SK-N-DZ (cell line): ENCODE data around the gene ELOVL5.

Experiments
- DNase-seq: peaks from one replicate; pipeline ENCODE4 v3.0.0-alpha.2; 2015; ENCODE audit warnings: low spot score

ELOVL5 gene

DNA sequence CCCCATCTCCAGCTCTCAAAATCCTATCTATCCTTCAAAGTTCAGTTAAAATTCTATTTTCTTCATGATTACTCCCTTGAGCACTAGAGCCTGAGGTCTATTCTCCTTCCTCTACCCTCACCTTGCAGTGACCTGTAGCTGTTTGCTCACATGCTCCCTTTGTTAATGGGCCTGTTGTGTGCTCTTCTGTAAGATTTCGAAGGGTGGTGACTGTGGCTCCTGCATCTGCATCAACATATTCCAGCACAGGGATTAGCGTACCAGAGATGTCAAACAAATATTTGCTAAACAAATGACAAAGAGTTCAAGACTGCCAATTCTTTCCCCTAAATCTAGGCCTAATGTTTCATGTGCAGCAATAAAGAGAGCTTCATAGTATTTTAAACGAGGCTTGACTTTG, 69.5 kb downstream of the ELOVL5 start:
- no peak for DNase-seq

DNA sequence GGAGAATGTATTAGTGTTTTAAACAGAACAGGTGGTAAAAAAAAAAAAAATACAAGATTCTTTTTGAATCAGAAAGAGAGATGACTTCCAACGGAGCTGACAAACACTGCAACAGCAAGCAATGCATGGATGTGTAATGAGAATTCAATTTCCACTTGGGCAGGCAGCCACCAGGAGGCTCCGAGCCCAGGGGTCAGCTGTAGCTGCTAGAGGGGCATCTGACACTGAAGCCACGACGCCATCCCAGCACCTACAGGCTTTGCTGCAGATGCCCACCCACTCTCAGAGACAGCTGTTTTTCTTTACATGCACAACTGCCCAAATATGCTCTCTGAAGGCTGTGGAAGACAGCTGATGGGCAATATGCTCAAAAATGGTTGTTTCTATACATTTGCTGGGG, 75.4 kb downstream of the ELOVL5 start:
- DNase-seq: no peak

DNA sequence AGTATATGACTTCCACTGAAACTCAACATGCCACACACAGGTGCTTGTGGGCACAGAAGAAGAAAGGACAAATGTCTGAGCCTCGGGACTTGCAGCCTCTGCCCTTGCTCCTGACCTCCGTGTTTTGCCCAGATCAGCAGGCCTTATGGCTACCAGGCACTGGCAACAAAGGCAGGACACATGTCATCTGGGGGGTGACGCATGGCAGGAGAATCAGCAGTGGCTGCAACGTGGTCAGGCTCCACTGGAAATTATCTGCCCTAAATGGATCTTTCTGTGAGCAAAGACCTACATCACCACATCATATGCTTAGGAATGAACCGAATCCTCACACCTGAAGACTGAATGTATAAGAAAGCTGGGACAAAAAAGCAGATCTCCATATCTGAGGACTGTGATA, 78.9 kb downstream of the ELOVL5 start:
- DNase-seq: peak; percentile 27

DNA sequence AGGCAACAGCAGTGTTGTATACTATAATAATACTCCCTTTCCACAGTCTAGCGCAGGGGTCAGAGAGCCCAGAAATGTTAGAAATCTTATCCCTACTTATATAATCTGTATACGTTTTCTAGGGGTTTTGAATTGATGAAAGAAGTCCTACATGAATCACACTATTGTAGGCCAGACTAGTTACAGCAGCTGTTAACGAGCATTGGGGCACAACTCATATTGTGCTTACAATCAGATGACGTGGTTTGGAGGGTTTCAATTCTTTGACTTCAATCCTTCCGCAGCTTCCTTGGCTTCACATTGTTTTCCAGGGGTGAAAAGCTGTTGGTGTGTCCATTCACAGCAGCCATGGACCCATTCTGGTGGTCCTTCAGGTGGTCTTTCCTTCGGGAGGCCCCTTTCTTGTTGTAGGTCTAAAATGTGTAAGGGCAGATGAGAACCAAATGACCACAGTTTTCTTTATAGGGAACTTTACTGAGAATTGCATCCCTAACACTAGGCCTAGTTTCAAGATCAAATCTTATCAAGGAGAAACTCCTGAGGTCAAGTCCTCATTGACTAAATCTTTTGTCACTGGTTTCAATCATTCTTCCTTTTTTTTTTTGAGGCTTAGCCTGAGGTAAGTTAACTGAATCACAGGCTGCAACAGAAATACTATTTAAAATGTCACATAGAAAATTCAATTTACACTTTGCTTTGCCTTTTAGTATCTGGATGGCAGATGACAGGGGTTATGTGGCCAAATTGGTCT, 79.7 kb downstream of the ELOVL5 start:
- DNase-seq: no peak

DNA sequence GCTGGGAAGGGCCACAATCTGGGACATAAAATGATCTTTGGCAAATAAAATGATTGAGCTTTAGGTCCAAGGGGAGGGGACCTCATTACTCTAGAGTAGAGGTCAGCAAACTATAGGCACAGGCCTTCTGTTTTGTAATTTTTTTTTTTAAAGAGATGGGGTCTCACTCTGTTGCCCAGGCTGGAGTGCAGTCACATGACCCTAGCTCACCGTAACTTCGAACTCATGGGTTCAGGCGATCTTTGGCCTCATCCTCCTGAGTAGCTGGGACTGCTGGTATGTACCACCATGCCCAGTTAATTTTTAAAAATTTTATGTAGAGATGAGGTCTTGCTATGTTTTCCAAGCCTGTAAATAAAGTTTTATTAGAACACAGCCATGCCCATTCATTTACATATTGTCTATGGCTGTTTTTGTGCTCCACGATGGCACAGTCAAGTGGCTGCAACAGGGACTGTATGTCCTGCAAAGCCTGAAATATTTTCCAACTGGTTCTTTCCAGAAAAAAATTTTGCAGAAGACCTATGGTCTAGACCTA, 82.1 kb downstream of the ELOVL5 start:
- DNase-seq: no peak

DNA sequence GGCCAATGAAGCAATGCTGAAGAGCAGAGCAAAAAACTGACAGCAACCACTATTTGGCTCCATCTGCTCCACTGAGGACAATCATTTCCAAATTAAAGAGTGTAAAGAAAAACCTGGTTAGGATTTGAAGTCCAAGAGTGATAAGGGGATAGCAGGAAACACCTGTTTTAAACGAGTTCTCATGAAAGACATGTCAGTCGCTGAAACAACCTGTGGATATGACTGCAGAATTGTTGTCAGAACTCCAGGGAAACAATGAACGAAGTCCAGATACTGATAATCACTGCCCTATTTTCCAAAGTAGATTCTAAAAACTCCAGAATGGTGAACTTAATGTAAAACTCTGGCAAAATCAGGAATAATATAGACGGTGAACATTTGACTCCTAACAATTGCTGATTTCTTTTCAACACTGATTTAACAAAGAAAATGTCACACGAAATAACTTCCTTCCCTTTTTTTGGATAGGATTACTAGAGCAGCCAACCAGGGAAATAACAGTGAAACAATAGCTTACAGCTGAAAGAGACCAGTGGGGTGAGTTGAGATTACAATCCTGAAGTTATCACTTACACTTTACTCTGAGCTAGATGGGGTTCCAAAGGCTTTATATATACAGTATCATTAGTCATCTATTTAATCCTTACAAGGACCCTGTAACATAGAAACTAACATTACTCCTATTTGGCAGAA, 83.7 kb downstream of the ELOVL5 start:
- DNase-seq: no peak

DNA sequence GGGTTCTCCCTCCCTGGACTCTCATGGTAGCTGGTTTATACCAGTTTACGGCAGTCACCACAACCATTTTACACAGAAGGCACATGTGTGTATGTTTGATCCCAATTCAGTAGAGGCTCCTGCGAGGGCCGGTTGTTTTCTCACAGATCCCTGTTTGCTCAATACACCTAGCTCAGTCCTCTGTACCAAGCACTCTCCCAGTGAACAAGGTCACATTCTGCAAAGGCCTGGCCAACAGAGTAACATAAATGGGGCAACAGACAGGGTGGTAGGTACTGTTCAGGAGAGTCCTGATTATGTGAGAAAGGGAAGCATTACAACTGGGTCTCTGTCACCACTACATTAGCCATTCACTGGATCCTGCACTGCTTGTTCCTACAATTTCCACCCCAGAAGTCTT, 84.4 kb downstream of the ELOVL5 start:
- DNase-seq: no peak

DNA sequence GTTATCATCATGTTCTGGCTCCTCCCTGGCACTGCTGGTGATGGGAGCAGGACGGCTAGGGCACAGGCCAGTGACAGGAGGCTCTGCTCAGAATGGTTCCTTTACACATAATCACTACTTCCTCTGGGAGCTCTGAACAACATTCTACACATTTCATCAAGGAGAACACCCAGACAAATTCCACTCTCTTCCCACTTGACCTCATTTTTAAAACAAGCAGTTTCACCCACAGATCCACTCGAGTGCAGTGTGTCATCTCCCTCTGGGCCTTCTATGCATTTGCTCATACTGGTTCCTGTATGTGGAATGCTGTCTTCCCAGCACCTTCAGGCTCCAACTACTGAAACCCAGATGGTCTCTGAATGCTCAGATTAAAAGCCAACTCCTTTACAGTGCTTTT, 84.8 kb downstream of the ELOVL5 start:
- DNase-seq: no peak

DNA sequence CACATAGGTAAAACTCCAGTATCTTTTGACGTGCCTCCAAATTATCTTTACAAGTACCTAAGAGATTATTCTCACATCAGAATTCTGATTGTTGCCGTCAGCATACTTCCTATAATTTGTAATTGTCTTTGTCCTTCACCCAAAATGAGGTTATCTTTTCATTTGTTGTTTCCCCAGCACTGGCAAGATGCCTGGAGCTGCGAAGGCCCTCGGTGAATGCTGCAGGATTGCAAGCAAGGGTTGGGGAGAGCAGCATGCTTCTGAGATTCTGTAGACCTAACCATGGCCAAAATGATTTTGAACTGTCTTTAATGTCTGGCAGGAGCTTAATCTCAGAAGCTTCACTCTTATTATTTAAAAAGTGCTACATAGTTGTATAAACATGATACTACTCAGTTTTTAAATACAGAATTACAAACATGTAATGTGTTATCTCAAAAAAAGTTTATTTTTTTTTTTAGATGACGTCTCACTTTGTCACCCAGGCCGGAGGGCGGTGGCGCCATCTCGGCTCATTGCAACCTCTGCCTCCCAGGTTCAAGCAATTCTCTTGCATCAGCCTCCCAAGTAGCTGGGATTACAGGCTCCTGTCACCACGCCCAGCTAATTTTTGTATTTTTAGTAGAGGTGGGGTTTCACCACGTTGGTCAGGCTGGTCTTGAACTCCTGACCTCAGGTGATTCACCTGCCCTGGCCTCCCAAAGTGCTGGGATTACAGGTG, 88.7 kb downstream of the ELOVL5 start:
- DNase-seq: no peak

DNA sequence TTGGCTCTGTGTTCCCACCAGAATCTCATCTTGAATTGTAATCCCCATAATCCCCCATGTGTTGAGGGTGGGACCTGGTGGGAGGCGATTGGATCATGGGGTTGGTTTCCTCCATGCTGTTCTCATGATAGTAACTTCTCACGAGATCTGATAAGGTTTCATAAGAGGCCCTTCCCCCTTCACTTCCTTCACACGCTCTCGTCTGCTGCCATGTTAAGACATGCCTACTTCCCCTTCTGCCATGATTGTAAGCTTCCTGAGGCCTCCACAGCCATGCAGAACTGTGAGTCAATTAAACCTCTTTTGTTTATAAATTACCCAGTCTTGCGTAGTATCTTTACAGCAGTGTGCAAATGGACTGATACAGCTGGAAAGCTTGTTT, 90.0 kb downstream of the ELOVL5 start:
- DNase-seq: no peak

DNA sequence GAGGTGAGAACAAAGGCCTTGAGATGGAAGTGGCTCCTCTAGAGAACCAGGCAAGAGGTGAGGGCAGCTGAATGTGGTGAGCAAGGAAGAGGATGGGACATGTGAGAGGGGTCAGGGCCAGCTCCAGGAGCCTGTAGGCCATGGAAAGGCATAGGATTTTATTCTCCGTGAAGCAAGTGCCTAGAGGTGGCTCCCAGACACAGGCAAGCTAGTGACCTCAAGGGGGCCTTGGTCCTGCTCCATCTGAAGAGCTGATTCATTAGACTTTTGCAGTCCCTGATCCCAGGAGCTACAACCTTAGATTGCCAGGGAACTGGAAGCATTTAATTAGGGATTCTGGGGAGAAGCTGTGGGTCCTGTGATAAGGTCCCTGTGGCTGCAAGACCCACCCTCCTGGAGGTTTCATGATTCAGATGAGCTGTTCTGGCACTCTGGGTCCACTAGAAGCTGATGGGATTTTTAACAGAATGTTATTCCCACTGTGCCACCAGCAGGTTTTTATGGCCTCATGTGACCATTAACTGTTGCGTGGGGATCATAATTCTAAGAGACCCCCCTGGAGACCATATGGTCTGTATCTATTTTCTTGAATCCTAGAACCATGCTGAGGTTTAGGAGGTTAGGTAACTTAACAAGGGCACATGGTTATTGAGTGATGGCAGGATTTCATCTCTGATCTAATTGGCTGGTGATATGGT, 90.5 kb downstream of the ELOVL5 start:
- no peak for DNase-seq

DNA sequence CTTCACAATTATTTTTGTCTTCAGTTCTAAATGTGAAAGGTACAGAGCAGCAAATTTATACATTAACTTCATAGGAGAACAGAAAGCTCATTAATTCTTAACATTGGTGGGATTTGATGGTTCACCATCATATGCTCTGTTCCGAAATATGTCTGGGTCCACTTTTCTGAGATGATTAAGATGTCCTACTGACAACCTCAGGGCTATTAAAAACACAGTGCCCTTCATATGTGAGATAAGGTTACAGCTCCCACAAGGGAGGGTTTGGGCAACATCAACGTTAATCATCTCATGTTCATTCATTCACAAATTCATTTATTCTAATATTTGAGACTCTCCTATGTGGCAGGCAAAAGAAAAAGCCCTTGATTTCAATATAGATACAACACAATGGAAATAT, 91.2 kb downstream of the ELOVL5 start:
- no peak for DNase-seq

DNA sequence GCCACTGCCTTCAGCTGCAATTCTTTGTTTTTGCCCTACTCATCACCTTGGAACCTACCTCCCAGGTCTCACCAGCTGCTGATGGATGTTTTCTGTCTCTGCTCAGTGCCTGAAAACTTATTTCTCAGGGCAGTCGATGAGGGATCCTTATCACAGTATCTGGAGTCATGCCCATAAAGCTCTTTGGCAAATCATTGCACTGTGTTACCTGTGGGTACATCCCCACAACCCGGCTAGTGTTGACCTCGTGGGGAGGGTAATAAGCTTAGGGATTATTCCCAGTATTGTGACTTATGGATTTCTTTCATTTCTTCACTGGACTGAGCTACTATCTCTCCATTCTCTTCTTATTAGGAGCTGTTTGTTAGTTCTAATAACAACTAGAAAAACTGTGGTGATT, 91.7 kb downstream of the ELOVL5 start:
- DNase-seq: no peak

DNA sequence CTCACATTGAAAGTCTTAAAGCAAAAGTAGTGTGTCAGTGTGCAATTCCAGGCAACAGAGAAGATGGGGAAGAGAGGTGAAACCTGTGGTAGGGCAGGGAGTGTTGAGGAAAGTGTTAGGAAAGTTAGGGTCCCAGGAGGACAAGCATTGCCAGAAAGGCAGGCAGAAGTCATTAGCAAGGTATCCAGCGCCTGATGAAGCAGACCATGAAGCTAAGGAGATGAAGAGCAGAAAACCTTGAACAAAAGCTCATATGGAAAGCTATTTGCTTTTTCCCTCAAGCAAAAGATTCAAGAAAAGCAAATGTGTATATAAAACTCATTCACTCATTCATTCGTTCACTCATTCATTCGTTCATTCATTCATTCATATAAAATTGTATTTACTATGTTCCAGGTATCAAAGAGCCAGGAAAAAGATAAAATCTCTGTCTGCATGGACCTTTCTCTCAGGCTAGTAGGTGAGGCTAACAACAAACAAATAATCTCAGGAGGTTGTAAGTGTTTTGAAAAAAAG, 96.5 kb downstream of the ELOVL5 start:
- no peak for DNase-seq

DNA sequence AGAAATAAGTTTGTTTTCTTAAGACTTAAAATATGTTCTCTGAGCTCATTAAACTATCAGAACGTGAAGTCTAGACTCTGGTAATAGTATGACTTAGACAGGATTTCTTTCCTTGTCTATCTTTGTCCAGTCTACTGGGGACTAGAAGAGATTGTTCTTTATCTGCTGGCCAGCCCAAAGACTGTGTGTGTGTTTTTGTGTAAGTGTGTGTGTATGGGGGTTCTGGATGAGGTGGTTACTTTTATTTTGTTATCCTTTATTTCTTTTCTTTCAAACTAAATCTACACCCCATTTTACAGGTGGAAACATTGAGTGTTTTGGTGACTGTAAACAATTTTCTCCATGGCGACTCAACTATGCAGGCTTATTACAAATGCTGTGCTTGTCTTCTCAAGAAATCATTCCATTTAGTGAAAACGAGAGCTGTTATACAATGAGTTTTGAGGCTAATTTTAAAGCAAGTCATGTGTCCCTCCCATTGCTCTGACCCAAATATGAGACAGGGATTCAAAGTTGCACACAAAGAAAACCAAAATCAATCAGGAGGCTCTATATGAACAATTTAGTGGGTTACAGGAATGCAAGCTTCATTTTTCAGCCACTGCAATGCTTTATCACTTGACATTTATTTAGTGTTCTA, 97.6 kb downstream of the ELOVL5 start:
- DNase-seq: no peak

DNA sequence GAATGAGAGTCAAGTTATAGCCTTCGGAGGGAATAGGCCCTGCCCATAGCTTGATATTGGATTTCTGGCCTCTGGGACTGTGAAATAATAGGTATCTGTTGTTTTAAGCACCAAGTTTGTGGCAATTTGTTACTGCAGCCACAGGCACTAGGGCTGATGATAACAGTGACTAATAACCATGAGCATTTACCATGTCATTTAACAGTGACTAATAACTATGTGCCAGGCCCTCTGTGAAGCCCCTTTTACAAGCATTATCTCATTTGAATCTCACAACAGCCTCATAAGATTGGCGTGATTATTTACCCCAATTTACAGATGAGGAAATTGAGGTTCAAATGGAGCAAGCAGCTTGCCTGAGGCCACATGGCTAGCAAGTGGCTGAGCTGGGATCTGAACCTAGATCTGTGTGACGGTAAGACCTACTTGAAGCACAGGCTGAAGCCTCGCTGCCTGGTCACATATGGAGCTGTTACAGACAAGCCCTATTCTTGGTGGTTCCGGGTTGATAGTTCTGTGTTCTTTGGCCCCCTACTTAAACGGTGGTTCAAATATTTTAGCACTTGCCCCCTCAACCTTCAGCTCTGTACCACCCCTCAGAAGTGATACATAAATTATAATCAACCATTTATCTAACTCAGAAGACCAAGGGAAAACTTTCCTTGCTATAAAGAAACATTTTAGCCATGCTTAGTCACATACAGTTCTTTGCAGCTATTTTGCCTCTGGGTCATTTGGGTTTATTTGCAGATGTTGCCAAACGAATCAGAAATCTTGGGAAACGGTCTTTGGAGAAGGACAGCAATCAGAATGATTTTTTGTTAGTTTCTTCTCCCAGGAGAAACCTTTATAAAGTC, 98.3 kb downstream of the ELOVL5 start:
- DNase-seq: no peak

DNA sequence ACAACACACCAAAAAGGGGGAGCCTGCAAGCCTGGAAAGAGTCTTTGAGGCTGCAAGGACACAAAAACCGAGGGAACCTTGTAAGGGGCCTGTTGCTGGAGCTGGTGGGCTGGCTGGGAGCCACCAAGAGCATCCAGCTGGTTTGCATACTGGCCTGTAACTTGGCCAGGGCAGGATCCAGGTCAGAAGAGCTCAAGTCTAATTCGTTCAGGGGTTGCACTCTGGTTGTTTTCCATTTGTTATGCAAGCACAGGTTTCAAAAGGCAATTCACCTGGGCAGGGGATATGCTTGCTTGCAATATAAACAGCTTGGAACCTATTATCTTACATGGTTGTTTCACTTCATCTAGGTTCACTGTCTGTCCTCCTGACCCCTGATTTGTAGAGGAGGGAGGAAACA, 101.8 kb downstream of the ELOVL5 start:
- no peak for DNase-seq

DNA sequence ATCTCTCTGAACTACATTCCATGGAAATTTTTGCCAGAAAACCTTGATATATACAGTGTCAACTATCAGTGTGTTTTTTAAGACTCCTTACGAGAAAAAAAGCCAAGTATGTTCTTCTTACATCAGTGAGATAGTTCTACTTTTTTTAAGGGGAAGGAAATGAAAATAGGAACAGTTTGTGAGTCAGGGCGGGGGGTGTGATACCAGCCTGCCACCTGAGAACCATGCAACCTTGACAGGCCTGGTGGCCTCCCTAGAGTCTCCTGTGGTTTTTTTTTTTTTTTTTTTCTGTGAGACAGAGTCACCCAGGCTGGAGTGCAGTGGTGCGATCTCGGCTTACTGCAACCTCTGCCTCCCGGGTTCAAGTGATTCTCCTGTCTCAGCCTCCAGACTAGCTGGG, 103.8 kb downstream of the ELOVL5 start:
- DNase-seq: no peak

DNA sequence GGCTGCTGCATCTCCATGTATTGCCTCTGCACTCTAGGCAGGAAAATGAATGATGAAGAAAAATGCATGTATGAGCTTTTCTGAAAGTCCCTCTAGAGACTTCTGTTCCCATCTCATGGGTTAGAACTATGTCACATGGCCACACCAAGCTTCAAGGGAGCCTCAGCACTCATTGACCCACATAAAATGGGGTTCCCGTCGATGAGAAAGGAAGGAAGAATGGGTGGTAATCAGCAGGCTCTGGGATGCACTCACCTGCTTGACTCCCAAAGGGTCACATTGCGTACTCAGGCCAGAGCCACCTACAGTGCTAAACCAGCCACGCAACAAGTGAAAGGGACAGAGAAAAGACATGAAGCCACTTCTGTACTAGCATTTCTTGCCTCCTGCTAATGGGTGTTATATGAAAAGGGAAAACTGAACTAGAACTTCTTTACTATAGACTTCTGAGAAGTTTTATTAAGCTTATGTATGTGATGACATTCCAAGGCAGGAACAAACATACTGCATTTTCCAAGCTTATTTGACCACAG, 104.3 kb downstream of the ELOVL5 start:
- no peak for DNase-seq

DNA sequence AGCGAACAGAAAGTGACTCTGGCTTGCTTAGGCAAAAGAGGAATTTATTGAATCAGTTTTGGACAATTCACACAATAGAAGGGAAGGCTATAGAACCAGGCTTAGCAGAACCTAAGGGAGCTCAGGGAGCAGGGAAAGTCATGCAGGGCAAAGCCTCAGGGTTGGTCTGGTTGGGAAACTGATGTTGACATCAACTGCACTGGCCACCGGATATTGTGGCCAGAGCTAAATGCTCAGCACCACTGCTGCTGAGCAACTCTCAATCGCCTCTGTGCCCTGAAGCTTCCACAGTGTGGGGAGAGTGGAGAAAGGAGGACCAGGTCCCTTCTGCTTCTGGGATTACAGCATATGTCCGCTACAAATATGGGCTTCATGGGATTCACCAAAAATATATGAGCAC, 106.8 kb downstream of the ELOVL5 start:
- DNase-seq: no peak
